DND-41 (cell line): ENCODE measurements around the gene EPC1.

ENCODE experiments used
- CTCF ChIP-seq: IDR thresholded peaks from 2 replicates; pipeline ENCODE4 v1.5.1; 2012; ENCODE audit warnings: borderline replicate concordance, low read length, moderate library complexity, mild to moderate bottlenecking; ENCODE audit not compliant: poor library complexity, severe bottlenecking; ENCODE audit errors: extremely low read depth
- EZH2 ChIP-seq: IDR thresholded peaks from 3 replicates; pipeline ENCODE4 v1.6.1; 2012; ENCODE audit warnings: borderline replicate concordance, low read depth, mild to moderate bottlenecking, moderate library complexity, low read length, inconsistent platforms; ENCODE audit not compliant: severe bottlenecking

GRCh38 chr10:32337350-32337749 is 9.6 kb downstream of the EPC1 start:
- TF ChIP-seq CTCF (no peak), EZH2 (no peak)
